HEK293T (cell line): ENCODE measurements around the gene QKI.

Source experiments
- ARNT ChIP-seq: fragments of 450-650 bp; IDR thresholded peaks from 2 replicates; pipeline ENCODE4 v1.6.1; 2017; ENCODE audit warnings: mild to moderate bottlenecking
- BHLHE40 ChIP-seq: fragments of 450-650 bp; IDR thresholded peaks from 2 replicates; pipeline ENCODE4 v1.6.1; 2016; ENCODE audit warnings: mild to moderate bottlenecking, moderate library complexity, borderline replicate concordance
- ELF4 ChIP-seq: fragments of 450-650 bp; IDR thresholded peaks from 2 replicates; pipeline ENCODE4 v1.6.1; 2017; ENCODE audit warnings: antibody characterized with exemption
- FOXA1 ChIP-seq: fragments of 450-650 bp; IDR thresholded peaks from 2 replicates; pipeline ENCODE4 v1.6.1; 2016; ENCODE audit warnings: mild to moderate bottlenecking
- FOXM1 ChIP-seq: fragments of 450-650 bp; IDR thresholded peaks from 2 replicates; pipeline ENCODE4 v1.6.1; 2017; ENCODE audit warnings: mild to moderate bottlenecking, borderline replicate concordance
- HDGF ChIP-seq: fragments of 450-650 bp; IDR thresholded peaks from 2 replicates; pipeline ENCODE4 v1.6.1; 2017; ENCODE audit warnings: antibody characterized with exemption, borderline replicate concordance
- SP1 ChIP-seq: fragments of 450-650 bp; IDR thresholded peaks from 2 replicates; pipeline ENCODE4 v1.6.1; 2017
- SUZ12 ChIP-seq: fragments of 450-650 bp; IDR thresholded peaks from 2 replicates; pipeline ENCODE4 v1.6.1; 2016; ENCODE audit warnings: mild to moderate bottlenecking
- TARDBP ChIP-seq: fragments of 450-650 bp; IDR thresholded peaks from 2 replicates; pipeline ENCODE4 v1.6.1; 2016

- no peak for TF ChIP-seq FOXA1
- no peak for TF ChIP-seq HDGF
- TF ChIP-seq SUZ12, result no peak
- TF ChIP-seq ARNT, result no peak
- no peak for TF ChIP-seq ELF4
- TF ChIP-seq TARDBP, result no peak
- TF ChIP-seq SP1, result no peak
- no peak for TF ChIP-seq FOXM1
- TF ChIP-seq BHLHE40, result no peak
Observed at GRCh38 chr6:163573503-163574179, 159.1 kb downstream of the QKI start.
